ENCODE data around the gene CLCN3.

Gene CLCN3

DNA sequence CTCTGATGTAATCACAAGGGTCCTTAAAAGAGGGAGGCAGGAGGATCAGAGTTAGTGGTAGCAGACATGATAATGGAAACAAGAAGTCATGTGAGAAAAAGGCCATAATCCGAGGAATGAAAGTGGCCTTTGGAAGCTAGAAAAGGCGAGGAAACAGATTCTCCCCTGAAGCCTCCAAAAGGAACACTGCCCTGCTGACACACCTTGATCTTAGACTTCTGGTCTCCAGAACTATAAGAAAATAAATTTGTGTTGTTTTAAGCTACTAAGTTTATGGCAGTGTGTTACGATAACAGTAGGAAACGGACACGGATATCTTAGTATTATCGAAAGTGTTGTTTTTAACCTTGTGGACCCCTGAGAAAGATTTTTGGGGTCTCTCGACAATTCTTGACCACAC, 24.4 kb downstream of the CLCN3 start:
- TF ChIP-seq CTCF (IDR thresholded peaks at IDR 0.05; ENCODE audit: low read depth, low read length), result no peak
- H3K27me3 ChIP-seq, result no peaks in the 10 kb centered on the region
- DNase-seq, result no peak
- peaks cover 15% of the 10 kb centered on the region for H3K36me3 ChIP-seq
- H3K4me3 ChIP-seq (ENCODE audit: low read depth, low read length), result no peak overlapping the region
- H3K4me1 ChIP-seq, result no peaks in the 10 kb centered on the region
- no peaks in the 10 kb centered on the region for H3K9me3 ChIP-seq

DNA sequence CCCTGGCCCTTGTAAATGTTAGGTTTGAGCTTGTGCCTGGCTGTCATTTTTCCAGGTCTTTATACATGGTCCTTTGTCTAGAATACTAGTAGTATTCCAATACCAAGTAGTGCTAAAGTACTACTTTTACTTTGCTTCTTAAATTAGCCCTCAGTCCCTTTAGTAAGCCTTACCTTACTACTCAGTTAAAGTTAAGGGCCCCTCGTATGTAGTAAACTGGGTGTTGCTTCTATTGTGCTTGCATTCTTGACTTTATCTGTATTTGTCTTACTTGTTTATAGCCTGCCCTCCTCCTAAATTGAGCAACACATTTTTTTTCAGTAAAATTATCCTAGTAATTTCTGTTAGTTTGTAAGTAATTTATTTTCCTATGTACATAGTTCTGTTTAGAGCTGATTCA, 25.2 kb downstream of the CLCN3 start:
- no peak for TF ChIP-seq CTCF (IDR thresholded peaks at IDR 0.05; ENCODE audit: low read depth, low read length)
- H3K4me1 ChIP-seq, result no peaks in the 10 kb centered on the region
- H3K36me3 ChIP-seq, result peaks cover 12% of the 10 kb centered on the region; the same call in 1 of the 2 replicates
- H3K4me3 ChIP-seq (ENCODE audit: low read depth, low read length), result no peak overlapping the region
- no peaks in the 10 kb centered on the region for H3K27me3 ChIP-seq
- H3K9me3 ChIP-seq, result no peaks in the 10 kb centered on the region
- no peak for DNase-seq

GRCh38 chr4:169649545-169650226, 29.3 kb downstream of the CLCN3 start:
- H3K4me1 ChIP-seq, result no peaks in the 10 kb centered on the region
- peaks cover 2% of the 10 kb centered on the region; the same call in 1 of the 2 replicates for H3K36me3 ChIP-seq
- no peak for TF ChIP-seq CTCF (IDR thresholded peaks at IDR 0.05; ENCODE audit: low read depth, low read length)

DNA sequence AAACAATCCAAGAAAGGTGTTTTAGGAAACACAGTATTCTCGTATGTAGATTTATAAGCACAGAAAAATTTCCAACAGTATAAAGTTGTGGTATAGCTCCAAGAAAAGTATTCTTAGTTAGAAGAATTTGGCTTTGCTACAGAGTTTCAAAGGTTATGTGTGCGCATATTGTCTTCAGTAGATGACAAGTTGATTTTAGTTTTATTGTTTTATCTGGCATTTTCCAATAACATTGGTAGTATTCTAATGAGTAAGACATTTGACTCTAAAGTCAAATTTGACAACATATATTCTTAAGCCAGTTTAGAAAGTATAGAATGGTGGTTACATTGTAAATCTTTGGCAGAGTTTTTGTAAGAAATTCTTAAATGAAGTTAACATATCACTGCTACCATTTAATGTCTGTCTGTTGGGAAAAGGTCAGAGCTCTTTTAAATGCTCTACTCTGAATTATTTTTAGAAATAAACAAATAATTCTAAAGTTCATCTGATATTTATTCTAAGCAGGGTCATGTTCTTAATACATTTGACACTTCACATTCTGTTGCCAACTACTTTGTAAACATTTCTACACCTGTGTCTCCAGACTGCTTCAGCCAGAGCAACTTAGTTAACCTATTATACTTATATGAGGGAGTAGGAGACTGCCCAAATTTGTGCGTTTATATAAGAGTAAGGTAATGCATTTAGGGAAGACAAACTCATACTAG, 30.0 kb downstream of the CLCN3 start:
- no peak for DNase-seq
- no peaks in the 10 kb centered on the region for H3K27me3 ChIP-seq
- no peaks in the 10 kb centered on the region for H3K9me3 ChIP-seq
- no peak overlapping the region for H3K4me3 ChIP-seq (ENCODE audit: low read depth, low read length)
- no peak for TF ChIP-seq CTCF (IDR thresholded peaks at IDR 0.05; ENCODE audit: low read depth, low read length)
- no peaks in the 10 kb centered on the region for H3K36me3 ChIP-seq
- H3K4me1 ChIP-seq, result no peaks in the 10 kb centered on the region

More at GRCh38 chr4:169649545-169650226, 29.3 kb downstream of the CLCN3 start:
- no peaks in the 10 kb centered on the region for H3K9me3 ChIP-seq
- no peak for DNase-seq
- no peak overlapping the region for H3K4me3 ChIP-seq (ENCODE audit: low read depth, low read length)
- H3K27me3 ChIP-seq, result no peaks in the 10 kb centered on the region

DNA sequence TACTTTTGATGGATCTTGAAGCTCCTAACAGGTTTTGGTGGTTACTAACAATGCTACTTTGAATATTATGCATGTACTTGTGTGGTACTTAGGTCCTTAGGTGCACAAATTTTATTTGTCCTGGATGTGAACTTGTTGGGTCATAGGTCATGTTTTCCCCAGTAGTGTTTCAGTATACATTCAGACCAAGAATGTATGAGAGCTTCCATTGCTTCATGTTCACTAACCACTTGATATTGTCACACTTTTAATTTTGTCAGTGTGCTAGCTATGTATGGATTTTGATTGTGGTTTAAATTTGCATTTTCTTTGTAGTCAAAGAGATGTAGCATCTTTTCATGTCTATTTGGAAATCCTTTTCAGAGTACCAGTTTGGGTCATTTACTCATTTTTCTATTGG, 32.2 kb downstream of the CLCN3 start:
- no peak for TF ChIP-seq CTCF (IDR thresholded peaks at IDR 0.05; ENCODE audit: low read depth, low read length)
- Histone ChIP-seq H3K36me3 (no peaks in the 10 kb centered on the region), H3K4me3 (ENCODE audit: low read depth, low read length) (no peak overlapping the region), H3K4me1 (0 out of 2 replicates have a peak, but pooled peaks cover 2% of the 10 kb centered on the region), H3K9me3 (no peaks in the 10 kb centered on the region), H3K27me3 (no peaks in the 10 kb centered on the region)
- DNase-seq, result no peak

DNA sequence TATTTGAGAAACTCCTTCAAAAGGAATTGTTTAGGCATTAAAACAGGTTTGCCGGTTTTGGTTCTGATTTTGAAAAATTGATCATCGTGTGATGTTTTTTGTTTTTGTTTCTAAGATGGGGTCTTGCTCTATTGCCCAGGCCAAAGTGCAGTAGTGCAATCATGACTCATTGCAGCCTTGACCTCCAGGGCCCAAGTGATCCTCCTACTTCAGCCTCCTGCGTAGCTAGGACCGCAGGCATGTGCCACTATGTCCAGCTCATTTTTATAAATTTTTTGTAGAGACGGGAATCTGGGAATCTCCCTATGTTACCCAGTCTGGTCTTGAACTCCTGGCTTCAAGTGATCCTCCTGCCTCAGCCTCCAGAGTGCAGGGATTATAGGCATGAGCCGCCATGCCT, 35.0 kb downstream of the CLCN3 start:
- no peaks in the 10 kb centered on the region for H3K36me3 ChIP-seq

More for the DNA sequence above, 35.0 kb downstream of the CLCN3 start:
- Histone ChIP-seq H3K9me3 (no peaks in the 10 kb centered on the region), H3K4me3 (ENCODE audit: low read depth, low read length) (no peak overlapping the region), H3K4me1 (peaks cover 2% of the 10 kb centered on the region; the same call in 1 of the 2 replicates), H3K27me3 (no peaks in the 10 kb centered on the region)
- no peak for TF ChIP-seq CTCF (IDR thresholded peaks at IDR 0.05; ENCODE audit: low read depth, low read length)
- DNase-seq, result no peak

Measured in BE2C (cell line).